NCI-H2081 (cell line): ENCODE measurements around the gene HOXC13.

ENCODE experiments used
- DNase-seq, 2 experiments: peaks; one replicate each; lab custom pipeline; 2025; lab: John Stamatoyannopoulos, UW

HOXC13 gene

DNA sequence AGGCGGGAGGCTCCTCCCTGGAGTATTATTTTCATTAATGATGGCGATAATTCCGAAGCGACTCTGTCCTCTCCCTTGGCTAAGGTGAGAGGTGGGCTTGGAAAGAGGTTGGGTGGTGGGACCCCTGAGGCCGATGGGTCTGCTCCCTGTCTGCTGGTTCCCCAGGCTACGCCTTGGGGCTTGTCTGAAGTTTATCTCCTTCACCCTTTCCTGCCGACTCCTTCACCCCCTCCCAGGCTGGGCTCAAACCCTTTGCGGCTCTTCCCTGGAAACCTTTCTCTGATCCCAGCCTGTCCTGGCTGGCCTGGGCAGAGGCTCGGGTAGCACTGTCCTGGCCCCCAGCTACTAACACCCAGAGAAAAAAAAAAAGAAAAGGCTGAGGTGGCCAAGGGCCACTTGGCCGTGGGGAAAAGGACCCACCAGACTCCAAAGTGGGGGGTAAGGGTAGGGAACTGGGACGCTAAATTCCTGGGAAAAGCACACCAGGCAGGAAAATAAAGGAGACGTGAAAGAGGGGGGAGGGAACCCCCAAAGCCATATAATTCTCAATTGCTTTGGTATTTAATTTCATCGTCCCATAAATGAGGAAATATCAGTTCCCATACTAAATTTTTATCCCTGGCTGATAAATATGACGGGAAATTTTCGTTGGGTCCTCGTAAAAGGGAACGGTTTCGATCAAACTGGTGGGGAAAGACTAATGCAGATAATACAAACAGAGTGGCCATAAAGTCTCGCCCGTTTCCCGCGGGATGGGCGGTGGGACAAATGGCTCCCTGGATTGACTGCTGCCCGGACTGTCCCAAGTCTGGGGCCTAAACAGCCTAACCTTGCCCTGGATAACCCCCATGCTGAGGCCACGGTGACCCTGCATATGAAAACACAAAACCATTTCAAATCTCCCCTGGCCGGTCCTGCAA, 44.3 kb downstream of the HOXC13 start:
- DNase-seq = no peak

DNA sequence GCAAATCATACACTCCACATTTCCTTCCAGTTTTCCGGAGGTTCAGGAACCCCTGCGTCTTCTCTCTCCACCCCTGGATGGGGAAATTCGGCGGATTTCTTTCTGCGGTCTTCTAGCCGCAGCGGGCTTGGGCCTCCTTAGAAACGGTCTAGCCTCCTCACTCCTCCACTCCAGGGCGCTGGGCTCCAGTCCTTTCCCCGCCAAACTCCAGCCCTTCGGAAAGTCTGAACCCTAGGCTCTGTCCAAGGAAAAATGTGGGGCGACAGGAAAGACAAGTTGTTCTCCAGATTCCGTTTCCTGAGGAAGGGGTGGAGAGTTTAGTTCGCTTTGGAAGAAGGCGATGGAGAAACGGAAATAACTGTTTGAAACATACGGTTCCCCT, 44.9 kb downstream of the HOXC13 start:
- DNase-seq = no peak

DNA sequence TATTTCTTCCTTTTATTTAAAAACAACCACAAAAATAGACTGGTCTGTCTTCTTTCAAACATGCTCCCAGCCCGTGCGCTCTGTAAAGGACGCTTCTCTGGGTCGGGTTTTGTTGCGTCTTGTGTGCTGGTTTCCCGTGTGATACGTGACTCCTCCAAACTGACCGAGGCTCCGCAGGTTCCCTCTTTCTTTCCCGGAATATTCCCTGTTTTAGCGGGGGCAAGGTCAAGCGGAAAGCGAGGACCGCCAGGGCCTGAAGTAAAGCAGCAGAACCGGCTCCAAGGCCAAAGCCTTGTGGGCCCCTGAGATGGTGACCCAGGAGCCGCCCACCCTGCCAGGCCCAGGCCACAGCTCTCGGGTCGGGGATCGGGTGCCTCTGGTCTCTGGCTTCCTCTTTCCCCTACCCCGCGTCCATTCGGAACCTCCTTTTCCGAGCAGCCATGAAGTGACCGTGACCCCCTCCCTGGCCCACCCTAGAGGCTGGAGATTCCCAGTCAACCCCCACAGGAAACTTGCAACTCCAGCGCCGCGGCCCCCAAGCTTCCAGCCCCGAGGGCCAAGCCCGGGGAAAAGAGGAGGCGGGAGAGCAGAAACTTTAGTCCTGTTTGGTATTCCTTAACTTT, 45.4 kb downstream of the HOXC13 start:
- DNase-seq = no peak

DNA sequence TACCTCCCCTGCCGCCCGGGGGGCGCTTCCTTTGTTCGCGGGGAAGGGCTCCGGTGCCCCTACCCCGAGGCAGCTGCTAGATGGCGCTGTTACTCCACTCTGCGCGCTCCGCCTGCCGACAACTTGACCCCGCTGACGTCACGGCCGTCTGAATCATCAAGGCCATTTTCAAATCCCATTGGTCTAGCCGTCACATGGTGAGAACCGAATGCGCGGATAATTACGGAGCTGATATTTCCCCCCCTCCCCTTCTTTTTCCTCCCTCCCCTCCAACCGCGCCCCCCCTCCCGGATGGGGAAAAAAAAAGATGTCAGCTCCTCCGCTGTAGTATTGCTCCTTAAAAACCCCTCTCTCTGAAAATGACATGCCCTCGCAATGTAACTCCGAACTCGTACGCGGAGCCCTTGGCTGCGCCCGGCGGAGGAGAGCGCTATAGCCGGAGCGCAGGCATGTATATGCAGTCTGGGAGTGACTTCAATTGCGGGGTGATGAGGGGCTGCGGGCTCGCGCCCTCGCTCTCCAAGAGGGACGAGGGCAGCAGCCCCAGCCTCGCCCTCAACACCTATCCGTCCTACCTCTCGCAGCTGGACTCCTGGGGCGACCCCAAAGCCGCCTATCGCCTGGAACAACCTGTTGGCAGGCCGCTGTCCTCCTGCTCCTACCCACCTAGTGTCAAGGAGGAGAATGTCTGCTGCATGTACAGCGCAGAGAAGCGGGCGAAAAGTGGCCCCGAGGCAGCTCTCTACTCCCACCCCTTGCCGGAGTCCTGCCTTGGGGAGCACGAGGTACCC, 46.5 kb downstream of the HOXC13 start, which contains the start of gene HOXC10:
Gene HOXC10, plus strand, starts transcription at position 246 of the 791 bp plus-strand sequence. Its CDS starts 114 bp downstream, at position 360.
- peak; percentile 91 to 93 for DNase-seq

DNA sequence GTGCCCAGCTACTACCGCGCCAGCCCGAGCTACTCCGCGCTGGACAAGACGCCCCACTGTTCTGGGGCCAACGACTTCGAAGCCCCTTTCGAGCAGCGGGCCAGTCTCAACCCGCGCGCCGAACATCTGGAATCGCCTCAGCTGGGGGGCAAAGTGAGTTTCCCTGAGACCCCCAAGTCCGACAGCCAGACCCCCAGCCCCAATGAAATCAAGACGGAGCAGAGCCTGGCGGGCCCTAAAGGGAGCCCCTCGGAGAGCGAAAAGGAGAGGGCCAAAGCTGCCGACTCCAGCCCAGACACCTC, 47.0 kb downstream of the HOXC13 start:
- DNase-seq = no peak

DNA sequence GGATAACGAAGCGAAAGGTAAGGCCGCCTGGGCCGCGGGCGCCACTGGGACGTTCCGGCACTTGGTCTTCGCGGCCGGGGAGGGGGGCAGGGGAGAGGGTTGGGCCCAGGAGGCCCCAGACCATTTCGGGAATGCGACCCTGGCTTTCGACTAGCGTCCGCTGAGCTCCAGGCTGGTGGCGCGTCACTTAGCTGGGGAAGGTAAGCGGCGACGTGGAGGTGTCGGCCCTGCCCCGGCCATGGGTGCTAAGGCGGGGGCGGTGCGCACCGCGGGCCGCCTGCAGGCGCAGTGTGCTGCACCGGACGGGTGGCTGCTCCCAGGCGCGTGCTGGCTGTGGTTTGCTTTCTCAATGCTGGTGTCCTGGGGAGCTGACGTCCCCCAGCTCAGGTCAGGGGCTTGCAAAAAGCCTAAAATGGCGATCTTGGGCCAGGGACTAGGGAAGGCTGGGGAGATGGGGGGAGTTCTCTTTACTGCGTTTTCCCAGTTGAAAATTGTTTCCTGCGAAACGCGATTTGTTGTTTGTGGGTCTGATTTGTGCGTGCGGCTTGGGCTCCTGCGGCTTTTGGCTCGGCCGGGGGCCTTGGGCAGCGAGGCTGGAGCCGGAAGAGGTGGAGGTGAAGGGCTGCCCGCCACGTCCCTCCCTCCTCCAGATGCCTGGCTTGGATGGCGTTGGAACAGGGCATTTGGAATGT, 47.5 kb downstream of the HOXC13 start:
- DNase-seq = no peak

DNA sequence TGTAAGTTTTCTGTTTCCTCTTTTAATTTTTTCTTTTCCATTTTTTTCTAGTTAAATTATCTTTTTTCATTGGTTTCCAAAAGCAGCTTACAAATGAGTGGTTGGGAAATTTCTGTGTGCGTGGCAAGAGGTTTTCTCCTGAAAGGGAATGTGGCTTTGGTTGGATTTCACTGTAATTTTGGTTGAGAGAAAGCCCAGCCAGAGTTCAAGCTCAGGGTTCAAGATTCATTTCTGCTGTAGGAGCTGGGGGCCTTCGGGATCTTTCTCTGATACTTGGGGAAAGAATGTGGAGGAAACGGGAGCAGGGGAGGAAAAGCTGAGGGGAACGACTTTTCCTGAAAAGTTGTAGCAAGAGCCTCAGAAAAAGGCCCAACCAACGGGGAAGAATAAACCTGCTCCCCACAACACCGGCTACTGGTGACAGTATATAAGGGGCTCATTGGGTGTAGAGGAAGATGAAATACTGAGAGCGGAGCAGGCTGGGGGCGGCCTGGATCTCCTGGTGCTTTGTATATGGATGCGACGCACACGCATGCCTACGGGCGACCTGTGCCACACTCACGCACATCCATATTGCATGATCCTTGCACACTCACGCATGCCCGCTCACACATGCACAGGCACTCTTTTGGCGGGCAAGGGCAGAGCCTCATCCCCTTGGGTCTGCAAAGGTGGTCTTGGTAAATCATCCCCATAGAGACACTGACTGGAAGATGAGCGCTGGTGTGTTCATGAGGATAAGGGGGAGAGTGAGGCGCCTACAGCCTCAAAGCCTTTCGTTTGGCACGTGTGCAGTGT, 48.3 kb downstream of the HOXC13 start:
- DNase-seq = no peak

DNA sequence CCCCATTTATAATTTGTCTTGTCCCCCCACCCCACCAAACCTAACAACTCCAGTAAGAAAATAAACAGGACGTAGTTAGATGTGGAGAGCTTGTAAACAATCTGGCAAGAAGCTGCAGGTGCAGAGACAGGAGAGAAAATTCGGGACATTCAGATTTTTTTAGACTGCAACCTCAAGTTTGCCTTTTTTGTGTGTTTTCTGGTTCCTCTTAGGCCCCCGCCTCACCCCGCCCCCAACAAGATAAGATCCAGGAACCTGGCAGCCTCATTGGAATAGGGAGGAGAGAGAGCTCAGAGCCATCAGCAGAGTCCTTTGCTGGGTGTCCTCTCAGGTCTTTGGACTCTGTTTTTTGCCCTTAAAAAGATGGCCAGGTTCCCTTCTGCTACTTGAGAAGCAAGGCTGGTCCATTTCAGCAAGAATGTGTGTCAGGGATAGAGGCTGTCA, 49.2 kb downstream of the HOXC13 start:
- no peak for DNase-seq

DNA sequence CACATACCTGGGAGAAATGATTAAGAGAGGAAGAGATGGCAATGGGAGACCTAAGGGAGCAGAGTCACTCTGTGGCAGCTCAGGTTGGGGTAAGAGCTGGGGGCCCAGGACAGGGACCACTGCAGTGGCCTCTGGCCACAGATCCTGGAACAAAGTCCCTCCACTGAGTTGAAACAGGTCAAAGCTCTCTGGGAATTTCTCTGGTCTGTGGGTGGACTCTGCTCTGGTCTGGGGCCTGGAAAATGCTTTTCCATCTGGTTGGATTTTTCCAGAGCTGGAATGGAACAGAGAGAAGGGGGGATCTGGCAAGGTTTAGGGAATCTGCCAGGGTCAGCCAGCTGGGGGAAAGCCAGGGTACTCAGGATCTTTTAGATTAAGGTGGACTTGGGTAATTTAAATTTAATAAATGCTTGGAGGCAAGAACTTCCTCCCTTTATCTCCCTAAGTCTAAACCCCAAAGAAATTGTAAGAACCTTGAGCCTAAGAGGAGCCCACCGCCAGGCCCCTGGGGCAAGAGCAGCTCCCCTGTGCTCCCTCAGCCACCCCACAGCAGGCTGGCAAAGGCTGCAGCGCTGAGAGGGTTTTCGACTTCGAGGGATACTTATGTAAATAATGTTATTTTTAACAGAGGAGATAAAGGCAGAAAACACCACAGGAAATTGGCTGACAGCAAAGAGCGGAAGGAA, 50.1 kb downstream of the HOXC13 start:
- no peak for DNase-seq

DNA sequence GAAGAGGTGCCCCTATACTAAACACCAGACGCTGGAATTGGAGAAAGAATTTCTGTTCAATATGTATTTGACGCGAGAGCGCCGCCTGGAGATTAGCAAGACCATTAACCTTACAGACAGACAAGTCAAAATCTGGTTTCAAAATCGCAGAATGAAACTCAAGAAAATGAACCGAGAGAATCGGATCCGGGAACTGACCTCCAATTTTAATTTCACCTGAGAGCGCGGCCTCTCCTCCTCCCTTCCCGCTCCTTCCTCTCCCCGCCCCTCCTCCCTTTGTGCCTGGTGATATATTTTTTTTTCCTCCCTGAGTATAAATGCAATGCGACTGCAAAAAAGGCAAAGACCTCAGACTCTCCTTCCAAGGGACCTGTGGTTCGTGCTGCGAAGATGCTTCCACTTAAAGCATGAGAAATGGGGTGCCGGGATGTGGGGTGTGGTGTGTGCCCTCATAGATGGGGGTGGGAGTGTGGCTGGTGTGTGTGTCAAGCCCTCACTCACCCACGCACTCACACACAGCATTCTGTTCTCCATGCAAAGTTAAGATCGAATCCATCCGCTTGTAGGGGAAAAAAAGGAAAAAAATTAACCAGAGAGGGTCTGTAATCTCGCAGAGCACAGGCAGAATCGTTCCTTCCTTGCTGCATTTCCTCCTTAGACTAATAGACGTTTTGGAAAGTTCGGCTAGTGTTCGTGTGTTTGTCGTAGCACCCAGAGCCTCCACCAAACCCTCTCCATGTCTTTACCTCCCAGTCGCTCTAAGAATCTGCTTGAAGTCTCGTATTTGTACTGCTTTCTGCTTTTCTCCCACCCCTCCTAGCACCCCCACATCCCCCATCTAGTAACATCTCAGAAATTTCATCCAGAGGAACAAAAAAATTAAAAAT, 50.8 kb downstream of the HOXC13 start:
- peak in 1 of 2 experiments; percentile 48 for DNase-seq

DNA sequence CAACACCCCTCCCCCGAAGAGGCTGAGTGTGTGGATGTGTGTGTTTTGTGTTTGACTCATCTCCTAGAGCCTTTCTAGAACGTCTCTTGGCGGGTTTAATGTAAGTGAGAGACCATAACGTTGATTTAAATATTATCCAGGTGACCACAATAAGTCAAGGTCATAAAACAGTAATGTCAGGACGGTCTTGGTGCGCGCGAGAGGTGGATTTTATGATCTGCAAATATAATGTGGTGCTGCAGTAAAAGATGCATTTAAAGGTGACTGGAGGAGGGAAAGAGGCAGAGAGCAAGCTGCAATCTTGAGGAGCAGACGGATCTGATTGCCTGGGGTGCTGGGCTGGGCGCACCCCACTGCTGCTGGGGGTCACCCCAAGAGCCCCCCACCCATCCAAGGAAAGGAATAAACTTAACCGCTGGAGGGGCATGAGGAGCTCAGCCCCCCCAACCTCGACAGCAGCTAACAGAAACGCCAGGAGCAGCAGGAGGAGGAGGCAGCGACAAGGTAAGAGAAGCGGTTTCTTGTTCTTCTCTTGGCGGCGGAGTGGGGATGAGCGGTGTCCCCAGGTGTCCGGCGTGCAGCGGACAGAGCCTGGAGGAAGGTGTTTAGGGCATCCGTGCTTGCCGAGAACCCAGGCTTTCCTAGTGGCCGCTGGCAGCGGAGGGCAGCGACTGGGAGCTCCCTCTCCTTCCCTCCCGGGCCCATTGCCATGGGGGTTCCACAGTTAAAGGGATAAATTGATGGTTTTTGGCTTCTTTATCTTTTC, 51.9 kb downstream of the HOXC13 start:
- no peak for DNase-seq

DNA sequence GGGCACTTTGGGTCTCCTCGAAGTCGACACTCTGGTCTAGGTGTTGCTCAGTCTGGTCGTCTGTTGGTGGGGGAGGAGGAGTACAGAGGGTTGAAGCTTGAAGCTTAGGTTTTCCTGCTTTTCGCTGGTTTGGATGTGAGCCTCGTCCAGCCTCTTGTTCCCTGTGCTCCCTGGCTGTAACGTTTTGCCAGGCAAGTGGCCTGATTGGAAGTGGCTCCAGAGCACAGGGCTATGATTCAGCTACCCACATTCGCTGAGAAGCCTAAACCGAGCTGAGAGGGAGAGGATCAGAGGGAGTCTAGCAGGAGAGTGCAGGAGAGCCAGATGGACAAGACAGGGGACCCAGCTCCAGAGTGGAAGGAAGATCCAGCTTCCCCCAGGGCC, 52.4 kb downstream of the HOXC13 start:
- DNase-seq = no peak

DNA sequence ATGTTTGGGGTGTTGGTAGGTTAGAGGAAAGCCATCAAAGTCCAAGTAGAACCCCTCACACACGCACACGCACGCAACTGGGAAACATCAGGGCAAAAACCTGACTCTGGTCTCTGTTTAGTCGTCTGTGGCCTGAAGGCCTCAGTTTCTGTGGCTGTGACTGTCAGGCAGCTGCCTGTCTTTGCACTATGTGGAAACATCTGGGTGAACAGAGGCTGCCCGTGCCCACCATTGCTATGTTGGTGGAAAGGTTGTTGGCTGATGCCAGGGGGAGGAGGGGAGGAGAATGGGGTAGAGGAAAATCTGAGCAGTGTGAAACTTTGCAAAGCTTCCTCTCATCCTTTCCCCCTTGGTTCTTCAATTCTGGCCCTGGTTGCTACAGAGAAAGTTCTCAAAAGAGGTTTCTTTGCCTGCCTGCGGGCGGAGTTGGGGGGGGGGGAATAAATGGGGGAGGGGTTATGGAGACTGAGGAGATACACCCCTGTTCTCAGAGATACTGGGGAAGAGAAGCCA, 53.8 kb downstream of the HOXC13 start:
- DNase-seq = no peak

DNA sequence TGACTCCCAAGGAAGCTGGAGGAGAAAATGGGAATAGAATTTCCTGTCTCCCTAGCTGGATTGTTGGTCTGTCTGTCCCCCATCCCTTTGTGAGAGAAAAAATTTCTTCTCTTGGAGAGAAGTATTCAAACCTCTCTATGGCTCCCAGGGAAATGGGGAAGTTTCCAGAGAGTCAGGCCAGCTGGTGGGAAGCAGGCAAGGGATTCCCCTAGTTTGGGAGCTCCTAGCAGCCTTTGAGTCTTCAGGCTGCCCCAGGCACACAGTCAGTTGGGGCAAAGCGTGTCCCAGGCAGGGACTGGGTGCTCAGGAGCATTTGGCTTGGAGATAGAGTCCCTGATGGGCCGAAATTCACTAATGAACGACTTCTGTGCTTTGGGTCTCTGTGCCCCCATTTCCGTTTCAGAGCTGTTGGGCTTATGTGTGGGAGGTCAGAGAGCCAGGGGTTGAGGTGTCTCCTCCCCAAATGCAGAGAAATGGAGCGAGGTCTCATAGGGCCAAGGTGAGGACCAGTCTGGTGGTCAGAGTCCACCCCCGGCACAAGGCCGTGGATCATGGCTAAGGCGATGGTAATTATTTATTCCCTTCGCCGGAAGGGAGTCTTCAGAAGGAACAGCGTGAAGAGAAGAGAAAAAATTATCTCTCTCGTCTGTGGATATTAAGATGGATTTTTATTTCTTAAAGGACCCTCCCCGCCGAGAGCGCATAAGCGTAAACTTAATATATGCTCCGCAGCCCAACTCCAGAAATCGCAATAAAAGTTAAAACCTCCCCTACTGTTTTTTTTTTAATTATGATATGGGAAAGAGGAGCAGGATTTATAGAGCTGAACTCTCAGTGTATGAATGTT, 54.8 kb downstream of the HOXC13 start:
- no peak for DNase-seq

DNA sequence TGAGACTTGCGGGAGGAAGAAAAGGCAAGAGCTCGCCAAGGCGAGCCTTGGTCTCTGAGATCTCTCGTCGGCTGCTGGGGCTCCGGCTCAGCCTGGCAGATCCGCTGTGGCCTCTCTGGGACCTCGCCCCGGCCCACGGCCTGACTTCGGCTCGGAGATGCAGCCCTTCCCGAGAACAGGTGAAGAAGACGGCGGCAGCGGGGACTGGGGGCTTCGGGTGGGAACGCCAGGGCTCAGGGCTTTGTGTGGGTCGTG, 55.3 kb downstream of the HOXC13 start:
- DNase-seq = no peak

DNA sequence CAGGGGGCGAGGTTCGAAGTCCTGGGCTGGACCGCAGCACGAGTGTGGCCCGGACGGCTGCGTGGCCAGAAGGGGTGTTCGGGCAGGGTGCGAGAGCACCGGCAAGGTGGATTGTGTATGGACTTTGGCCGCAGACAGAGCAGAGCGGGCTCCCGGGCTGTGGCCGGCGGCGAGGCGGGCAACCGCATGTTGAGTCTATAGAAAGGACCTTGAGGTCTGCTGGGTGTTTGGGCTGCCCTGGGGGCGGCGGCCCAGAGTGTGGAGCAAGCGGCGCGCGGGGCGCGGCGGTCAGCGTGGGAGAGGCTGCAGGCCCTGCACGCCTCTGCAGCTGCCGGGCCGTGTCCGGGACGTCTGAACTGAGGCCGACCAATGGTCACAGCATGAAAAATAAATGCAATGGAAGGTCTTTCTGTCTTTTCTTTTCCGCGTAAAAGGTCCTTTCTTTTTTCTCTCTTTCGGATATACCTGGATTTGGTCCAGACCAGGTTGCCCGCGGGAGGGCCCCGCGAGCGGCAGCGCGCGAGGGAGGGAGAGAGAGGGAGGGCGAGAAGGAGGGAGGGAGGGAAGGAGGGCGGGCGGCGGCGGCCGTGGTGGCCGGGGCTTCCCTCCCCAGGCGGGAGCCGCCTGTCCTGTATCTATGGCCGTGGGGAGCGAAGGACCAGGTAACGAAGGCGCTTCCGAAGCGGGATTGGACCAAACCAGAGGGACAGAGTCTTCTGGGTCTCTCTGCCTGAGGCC, 55.8 kb downstream of the HOXC13 start:
- no peak for DNase-seq

DNA sequence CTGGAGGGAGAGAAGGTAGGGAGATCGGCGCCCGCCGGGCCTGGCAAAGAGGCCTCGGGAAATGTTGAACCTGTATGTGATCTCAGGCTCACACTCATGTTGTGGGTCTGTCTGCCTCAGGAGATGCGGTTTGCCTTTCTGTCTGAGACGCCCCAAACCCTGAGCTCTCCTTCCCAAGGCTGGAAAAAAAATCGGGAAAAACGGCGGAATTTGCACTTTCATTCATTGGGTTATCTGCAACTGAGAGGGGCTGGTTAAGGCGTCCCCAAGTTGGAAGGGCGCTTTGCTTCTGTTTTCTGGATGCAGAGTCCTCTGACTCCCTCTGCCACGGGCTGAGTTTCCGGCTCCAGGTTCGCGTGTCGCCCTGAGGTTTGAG, 56.4 kb downstream of the HOXC13 start:
- no peak for DNase-seq
